ENCODE measurements around the gene KRTAP12-2.

GRCh38 chr21:44616591-44616926 lies 50.2 kb downstream of the KRTAP12-2 start:
- no peak for TF ChIP-seq POLR2A (IDR thresholded peaks at IDR 0.05; ENCODE audit: low read length)
- no peak for TF ChIP-seq GATA1 (IDR thresholded peaks at IDR 0.05; ENCODE audit: low read depth, low read length)

Data from erythroblast (primary cell).